Measurements from ENCODE around the gene RWDD4.

Gene RWDD4

DNA sequence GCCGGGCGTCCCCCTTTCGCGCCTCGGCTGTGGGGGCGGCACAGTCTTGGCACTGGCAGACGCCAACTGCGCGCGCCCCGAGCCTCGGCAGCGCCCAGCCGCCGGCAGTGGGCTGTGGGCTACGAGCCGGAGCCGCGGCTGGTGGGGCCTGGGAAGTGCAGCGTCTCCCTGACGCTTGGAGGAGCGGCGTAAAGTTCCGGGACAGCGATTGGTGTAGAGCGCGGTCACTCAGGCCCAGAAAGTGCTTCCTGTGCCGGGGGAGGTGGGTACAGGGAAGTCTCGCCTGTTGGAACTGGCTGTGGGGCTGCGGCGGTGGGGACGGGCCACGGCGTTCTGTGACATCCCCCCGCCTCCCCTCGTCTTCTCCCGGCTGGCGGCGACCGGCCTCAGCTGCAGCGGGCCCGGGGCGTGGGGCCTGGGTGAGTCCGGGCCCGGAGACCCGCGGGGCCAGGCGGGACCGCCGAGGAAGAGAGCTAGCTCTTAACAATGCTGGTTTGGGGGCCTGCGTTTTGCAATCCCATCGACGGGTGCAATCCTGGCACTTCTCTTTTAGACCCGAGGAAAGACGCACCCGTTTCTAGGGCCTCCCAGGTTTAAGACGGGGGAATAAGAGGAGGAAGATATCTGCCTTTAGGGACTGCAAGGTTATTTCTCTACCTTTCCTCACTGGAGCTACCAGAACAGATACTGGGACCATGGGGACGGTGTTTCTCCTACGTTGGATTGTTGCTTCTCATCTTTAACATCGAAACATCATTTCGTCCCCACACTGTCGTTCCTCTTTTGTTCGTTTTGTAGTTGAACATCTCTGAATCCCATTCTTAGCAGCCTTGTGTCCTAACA is at the start of gene RWDD4, which contains the start of gene TRAPPC11:
RWDD4 (minus strand) TSS at position 157 of the 843 bp plus-strand sequence. CDS start 233 bp downstream, outside the sequence.
TRAPPC11 (plus strand) TSS at position 265 of the 843 bp plus-strand sequence. CDS start 4,575 bp downstream, outside the sequence.
- peak; percentile 97 for DNase-seq (ENCODE audit: low read depth)

DNA sequence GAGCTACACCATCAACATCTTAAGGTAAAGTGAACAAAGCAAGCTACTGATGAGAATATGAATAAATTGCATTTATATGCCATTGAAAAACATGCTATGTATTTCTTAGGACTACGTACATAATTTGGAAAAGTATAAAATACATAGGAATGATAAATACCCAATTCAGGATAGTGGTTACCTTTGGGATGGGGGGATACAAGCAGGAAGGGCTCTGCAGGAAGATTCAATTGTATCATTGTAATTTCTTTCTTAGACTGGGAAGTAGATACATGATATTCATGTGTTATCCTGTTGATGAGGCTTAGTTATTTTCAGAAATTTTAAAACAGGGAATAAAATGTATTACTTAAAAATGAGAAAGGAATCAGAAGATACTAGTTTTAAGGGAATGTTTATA is 43.5 kb upstream of the RWDD4 start:
- DNase-seq (ENCODE audit: low read depth), result no peak

DNA sequence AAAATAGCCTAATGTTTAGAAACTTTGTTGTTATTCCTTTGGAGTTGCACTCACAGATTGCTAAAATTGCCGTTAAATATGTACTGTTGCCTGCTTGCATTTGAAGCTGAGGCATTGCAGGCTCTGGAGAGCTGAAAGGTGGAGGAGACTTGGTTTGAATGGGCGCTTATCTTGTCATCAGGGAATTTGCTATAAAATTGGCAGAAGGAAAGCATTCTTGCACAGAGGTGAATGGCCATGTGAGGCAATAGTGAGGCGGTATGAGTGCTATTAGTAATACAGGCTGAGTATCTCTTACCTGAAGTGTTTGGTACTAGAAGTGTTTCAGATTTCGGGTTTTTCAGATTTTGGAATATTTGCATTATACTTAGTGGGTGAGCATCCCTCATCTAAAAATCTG is 41.4 kb upstream of the RWDD4 start:
- DNase-seq (ENCODE audit: low read depth), result no peak

DNA sequence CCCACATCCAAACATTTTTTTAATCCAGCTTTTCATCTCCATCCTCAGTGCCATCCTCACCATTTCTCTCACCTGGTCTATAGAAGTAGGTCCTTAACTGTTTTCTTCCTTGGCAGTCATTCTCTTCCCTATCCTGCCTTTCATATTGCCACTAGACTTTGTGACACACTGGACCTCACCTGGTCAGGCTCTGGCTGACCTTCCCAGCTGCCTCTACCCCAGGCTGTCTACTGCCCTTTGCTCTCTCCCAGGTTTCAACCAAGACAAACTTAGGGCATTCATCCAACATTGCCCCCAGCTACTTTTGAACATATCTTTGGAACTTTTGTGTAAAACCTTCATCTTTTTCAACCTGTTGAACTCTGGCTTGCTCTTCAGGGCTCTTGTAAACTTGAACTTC is 39.9 kb upstream of the RWDD4 start:
- no peak for DNase-seq (ENCODE audit: low read depth)

DNA sequence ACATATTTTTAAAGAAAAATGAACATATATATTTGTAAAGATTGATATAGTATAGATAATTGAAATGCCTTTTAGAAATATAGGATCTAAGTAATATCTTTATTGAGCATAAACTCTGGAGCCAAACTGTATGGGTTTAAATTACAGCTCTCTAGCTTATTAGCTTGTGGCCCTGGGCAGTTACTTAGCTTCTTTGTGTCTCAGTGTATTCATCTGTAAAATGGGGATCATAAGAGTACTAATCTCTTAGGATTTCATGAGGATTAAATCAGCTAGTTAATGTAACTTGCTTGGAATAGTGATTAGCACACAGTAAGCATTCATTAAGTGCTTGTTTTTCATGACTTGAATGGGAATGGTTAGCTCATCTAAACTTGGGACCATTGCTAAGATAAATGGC is 32.9 kb upstream of the RWDD4 start:
- no peak for DNase-seq (ENCODE audit: low read depth)

DNA sequence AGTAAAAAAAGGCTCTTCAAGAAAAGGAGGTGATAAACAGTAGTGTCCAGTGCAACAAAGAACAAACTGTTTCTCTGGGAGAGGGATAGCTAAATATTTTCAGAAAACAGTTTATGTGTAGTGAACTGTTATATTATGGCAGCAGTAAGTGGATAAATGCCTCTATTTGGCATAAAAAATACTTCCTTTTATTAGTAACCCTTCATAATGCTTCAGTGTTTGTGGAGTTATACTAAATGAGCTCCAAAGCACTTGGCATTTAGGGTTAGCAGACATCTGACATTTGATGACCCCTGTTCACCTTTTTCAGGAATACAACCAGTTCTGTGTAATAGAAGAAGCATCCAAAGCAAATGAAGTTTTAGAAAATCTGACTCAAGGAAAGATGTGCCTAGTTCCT is 32.0 kb upstream of the RWDD4 start:
- DNase-seq (ENCODE audit: low read depth), result no peak

DNA sequence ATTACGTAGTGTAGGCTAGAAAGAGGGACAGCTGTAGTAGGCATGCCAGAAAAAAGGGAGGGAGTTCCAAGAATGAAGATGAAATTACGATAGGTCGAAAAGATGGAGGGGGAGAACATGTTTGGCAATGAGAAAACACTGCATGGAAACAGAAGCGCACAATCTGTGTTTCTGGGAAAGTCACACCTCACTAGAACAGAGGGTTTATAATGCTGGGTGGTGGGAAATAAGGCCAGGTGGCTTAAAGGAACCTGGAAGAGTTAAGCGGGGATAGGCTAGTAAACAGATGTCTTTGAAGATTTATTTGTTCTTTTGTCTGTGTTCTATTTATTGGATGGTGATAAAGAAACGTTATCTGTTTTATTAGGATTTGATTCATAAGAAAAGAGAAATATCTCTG is 29.2 kb upstream of the RWDD4 start:
- no peak for DNase-seq (ENCODE audit: low read depth)

DNA sequence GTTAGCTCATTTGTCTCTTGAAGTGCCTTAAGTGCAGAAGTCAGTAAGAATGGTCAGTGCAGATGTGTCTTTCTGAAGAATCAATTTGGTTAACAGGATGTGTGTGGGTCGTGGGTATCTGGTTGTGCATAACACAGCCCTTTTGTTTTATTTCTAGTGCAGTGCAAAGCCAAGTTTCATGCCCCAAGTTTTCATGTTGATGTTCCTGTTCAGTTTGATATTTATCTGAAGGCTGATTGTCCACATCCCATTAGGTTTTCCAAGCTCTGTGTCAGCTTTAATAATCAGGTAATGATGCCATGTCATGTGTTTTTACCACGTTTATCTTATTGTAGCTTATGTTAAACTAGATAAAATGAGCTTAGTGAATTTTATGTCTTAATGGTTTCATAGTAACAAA is 27.5 kb upstream of the RWDD4 start:
- DNase-seq (ENCODE audit: low read depth), result no peak

DNA sequence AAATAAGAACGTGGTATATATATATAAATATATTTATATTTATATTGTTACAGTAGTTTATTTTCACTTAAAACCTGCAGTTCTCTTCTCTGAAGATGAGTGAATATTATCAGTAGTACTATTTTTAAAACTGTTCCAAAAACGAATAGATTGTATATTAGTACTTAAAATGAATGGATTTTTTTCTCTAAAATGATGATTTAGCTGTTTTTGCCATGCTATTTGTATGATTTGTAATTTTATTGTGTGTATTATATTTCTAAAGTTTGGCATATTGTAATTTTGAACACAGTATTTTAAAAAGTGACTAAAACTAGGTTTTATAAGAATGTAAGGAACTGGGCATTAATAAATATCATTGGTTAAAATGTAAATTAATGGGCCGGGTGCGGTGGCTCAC is 22.1 kb upstream of the RWDD4 start:
- no peak for DNase-seq (ENCODE audit: low read depth)

DNA sequence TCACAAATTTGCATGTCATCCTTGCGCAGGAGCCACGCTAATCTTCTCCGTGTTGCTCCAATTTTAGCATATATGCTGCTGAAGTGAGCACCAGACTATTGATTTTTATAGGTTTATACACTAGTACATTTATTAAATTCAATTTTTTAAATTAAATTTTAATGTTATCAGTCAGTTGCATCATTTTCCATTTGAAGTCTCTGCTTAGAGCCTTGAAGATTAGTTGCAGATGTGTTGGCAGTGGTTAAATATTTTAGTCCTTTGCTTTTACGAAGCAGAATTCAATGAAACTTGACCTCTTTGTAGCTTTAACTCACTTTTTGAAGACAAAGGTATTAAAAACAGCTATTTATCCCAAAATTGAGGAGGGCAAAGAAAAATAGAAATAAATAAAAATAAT is 16.6 kb upstream of the RWDD4 start:
- no peak for DNase-seq (ENCODE audit: low read depth)

DNA sequence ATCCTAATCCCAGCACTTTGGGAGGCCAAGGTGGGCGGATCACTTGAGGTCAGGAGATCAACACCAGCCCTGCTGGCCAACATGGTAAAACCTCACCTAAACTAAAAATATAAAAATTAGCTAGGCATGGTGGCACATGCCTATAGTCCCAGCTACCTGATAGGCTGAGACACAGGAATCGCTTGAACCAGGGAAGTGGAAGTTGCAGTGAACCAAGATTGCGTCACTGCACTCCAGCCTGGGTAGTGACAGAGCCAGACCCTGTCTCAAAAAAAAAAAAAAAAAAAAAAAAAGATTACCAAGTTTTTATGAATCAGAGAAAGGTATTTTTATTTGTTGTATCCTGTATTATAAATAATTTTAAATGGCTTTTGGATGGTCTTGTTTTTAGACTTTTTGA is 15.2 kb upstream of the RWDD4 start:
- DNase-seq (ENCODE audit: low read depth), result no peak

DNA sequence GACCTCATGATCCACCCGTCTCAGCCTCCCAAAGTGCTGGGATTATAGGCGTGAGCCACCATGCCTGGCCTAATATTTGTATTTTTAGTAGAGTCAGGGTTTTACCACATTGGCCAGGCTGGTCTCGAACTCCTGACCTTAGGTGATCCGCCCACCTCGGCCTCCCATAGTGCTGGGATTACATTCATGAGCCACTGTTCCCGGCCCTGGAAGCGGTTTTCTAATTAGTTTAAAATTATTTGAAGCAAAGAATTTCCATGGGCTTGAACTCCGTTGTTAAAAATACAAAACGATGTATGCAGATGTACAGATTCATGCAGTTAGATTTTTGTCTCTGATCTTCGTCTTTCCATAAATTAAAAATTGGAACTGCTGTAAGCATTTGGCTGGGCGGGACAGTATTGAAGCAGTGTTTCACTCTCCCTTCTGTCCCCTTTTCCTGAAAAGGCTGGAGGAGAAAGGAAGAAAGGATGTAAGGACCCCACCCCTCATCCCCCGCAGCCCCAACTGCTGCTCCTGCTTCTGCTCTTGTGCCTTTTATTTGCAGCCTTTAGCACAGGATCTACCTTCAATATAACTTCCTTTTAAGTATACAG is 12.1 kb upstream of the RWDD4 start:
- DNase-seq (ENCODE audit: low read depth), result no peak

DNA sequence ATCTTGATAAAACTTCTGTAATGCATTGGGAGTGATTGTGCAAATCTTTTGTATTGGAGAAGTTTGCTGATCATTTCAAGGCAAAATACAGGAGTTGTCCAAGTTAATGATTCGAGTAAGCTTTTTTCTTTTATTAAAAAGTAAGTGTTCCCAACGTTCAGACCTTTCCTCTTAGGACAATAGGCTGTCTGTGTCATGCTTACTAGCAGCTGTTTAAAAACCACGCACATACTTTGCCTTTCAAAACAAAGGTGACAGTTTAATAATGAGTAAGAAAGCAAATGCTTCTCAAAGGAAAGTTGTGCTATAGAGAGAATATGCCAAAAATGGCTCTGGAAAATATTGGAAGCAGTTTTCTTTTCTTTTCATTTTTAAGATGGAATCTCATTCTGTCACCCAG is 11.3 kb upstream of the RWDD4 start:
- no peak for DNase-seq (ENCODE audit: low read depth)

DNA sequence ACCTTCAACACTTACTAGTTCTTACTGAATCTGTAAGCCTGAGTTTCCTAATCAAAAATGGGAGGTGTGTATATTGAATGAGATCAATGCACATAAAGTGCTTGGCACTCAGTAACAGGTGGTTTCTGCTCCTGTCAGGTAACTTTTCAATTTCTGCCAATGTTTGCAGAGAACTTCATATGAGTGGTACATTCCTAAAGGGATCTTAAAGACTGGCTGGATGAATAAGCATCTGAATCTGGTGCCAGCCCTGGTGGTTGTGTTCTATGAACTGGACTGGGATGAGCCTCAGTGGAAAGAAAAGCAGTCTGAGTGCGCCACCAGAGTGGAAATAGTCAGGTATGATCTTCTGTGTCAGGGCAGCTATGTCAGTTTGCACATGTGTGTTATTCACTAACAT is 7.1 kb upstream of the RWDD4 start:
- DNase-seq (ENCODE audit: low read depth), result no peak

DNA sequence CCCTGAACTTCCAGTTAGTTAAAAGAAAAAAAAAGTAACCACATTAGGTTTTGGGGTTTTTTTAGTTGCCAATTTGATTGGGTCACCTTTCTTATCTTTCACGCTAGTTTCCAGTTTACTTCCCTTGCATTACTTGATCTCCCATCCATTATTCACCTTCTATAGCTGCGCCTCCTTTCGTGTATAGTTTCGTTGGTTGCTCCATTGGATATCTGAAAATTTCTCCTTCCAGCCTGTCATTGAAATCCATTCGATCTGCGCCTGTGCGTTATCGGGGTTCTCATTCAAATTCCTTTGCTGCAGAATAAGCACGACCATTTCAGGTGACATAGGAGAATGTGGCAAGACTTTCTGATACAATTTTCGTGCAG is 872 bp upstream of the RWDD4 start:
- peak; percentile 25 for DNase-seq (ENCODE audit: low read depth)

DNA sequence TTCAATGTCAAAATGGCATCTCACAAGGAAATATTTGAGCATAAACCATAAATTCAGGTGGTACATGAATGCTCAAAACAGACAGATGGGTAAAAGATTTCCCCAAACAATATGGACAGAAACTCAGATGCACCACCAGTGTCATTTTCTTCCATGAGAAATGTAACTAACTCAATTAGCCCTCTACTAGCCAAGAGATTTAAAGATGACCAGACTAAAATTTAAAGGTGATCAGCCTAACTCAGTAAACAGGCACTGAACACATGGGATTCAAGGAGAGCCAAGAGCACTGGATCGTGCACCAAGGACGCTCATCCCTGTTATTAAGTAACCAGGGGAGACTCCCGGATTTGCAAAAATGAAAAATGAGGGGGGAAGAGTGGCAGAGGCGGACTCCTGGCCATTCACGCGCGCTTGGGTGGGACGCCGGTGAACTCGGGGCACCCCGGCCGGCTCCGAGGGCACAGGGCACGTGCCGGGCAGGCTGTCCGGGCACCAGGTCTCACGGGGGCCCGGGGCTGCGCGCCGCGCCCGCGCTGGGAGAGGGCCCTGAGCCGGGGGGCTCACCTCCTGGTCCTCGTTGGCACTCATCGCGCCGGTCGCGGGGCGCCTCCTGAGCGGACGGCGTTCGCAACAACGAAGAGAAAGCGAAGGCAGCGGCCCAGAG is 490 bp downstream of the RWDD4 start:
- DNase-seq (ENCODE audit: low read depth), result peak; percentile 37

DNA sequence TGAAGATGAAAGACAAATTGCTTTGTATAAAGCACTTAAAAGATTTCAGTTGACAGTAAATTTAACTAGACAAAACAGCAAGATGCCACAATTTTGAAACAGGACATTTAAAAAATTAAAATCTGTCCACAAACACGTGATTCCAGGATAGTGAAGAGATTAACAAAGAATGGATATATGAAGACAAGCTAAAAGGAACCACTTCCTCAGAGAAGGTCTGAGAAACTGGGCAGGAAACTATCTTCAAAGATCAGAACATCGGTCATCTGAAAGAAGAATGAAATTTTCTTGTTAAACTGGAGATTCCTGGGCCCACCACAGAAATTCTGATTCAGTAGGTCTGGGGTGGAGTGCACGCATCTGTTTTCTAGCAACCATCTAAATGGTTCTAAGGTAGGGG is 1.4 kb downstream of the RWDD4 start:
- DNase-seq (ENCODE audit: low read depth), result peak; percentile 30

DNA sequence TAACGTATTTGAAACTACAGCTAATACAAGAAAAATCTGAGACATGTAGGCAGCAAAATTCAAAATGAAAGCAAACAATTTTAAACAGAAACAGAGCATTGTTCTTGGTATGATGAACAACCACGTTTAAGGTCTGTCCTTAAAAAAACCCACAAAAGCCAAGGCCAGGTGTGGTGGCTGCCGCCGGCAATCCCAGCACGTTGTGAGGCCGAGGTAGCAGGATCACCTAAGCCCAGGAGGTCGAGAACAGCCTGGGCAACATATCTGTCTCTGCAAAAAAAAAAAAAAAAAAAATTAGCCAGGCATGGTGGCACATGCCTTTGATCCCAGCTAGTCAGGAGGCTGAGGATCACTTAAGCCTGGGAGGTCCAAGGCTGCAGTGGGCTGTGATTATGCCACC is 13.7 kb downstream of the RWDD4 start:
- no peak for DNase-seq (ENCODE audit: low read depth)

DNA sequence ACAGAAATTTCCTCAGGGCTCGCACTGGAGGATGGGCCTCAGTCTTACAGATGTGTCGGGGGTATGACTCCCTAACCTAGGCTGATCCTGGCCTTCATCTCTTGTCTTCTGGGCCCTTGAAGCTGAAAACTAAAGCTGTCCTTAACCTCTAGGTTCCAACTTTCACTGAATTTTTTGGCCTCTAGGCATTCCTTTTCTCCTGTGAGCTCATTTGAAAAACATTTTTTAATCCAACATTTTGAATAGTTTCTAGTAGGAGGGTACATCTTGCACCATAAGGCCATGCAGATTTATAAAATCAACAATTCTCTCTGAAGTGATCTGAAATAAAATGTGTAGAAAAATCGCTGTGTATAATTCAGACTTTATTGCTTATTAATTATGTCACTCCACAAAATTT is 19.7 kb downstream of the RWDD4 start:
- DNase-seq (ENCODE audit: low read depth), result no peak

DNA sequence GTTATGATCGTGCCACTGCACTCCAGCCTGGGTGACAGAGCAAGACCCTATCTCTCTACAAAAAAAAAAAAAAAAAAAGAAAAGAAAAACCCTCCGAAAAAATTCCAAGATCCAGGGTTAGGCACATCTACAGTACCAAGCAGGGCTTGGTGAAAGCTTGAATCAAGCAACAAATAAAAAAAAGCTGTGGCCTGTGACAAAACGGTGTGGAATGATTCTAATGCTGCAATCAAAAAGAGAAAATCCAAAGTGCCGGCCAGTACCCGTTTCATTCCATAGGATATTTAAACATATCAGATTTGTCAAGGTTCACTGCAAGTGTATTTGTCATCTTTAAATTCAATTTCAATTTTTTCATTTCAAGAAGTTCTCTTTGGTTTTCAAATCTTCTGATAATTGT is 20.5 kb downstream of the RWDD4 start:
- DNase-seq (ENCODE audit: low read depth), result peak; percentile 57

DNA sequence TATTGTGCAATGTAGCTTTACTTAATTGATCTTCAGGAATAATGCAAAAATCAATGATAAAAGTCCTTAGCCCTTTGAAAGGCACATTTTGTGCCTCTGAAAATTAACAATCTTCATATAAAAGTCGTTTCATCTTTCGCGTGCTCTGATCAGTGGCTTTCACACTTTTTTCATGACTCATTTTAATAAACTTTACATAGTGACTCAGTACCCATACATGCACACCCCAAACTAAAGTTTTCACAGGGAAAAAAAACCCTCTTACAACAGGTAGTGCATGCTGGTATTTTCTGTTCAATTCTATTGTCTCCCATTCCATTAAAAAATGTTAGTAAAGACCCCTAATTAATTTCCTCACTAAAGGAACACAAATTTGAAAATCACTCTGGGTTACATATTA is 21.5 kb downstream of the RWDD4 start:
- DNase-seq (ENCODE audit: low read depth), result peak; percentile 68

DNA sequence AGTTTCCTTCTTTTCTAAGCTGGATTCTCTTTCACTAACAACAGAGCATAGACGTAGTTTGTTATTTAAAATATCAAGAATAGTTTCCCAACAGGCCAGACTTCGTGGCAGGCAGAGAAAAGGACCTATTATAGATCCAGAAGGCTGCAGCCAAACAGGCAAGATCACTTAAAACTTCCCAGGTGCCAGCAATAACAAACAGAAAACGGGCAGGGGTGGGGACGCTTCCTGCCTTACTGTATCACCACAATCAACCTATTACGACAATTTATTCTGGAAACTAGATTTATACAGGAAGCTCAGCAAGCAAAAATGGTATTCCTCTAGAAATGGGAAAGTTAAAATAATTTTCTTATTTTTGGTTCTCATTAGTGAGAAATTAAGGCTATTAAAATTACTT is 22.1 kb downstream of the RWDD4 start:
- no peak for DNase-seq (ENCODE audit: low read depth)

DNA sequence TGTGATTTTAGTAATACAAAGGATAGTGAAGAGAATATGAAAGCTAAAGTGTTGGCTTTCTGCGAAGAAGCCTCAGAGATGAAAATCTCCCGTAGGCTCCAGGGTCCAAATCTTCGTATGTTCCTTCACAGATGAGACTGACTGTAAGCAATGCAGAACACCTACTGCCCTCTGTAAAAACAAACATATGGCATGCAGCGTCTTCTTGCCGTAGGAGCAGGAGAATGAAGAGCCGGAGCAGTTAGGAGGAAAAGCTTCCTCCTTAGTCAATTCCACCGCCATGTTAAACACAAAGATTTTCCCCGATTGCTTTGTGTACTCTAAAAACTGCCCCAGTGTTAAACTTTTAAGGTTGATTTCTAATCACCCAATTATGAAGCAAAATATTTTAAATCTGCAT is 22.5 kb downstream of the RWDD4 start:
- DNase-seq (ENCODE audit: low read depth), result no peak
